Fibroblast of pulmonary artery (primary cell): ENCODE results near the gene MBTPS2.

Source experiments
- DNase-seq: peaks from one replicate; pipeline ENCODE4 v3.0.0-alpha.2; 2010; ENCODE audit warnings: low read depth
- H3K4me3 ChIP-seq: replicated peaks from 2 replicates; pipeline ENCODE4 v1.5.1; 2011; ENCODE audit warnings: low read depth, mild to moderate bottlenecking, control low read depth, low read length, moderate library complexity
- CTCF ChIP-seq: IDR thresholded peaks from 2 replicates; pipeline ENCODE4 v1.5.1; 2011; ENCODE audit warnings: mild to moderate bottlenecking, control low read depth, low read length, inconsistent platforms; ENCODE audit errors: missing control alignments

MBTPS2 gene

DNA sequence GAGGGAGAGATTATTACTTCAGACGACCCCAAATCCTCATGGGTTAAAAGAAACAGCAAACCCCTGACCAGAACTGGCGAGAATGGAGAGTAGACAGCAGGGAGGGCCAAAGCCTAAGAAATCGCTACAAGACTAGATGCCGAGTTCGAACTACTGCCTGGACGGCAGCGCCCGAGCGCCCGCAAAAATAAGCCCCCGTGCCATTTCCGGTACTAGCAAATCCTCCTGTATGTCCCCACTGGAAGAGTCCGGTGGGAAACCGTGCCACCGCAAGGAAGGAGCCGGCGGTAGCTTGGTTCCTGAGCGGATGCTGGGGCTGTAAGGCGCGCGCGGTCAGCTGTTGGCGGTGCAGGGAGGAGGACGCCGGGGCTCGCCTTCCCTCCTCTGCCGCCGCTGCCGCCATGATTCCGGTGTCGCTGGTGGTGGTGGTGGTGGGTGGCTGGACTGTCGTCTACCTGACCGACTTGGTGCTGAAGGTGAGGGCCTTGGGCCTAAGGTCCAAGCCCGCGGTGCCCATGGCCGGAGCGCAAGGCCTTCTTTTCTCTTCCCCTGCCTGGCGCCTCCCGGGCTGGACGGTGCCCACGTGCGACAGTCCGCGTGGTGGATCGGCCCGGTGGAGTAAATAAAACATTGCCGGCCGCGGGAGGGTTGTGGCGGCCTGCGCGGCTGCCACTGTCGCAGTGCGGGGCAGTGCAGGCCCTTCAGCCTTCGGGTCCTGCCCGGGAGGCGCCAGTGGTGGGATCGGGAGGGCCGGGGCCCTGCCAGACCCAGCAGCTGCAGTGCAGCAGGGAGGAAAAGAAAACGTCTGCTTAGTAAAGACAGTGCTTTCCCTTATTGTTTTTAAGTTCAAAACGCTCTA is at the start of gene MBTPS2:
TSS of gene MBTPS2 (plus strand) at position 284 of the 859 bp plus-strand sequence. CDS start at position 402, 118 bp downstream.
- DNase-seq, result peak; percentile 92
- H3K4me3 ChIP-seq, result peak within 1 kb of the TSS; percentile 72
- TF ChIP-seq CTCF, result peak; percentile 7

GRCh38 chrX:21798677-21799219 is 40.7 kb upstream of the MBTPS2 start:
- no peak for TF ChIP-seq CTCF
- DNase-seq, result peak; percentile 40
- H3K4me3 ChIP-seq, result no peak overlapping the region

- DNase-seq, result no peak
- H3K4me3 ChIP-seq, result no peak overlapping the region
- no peak for TF ChIP-seq CTCF
Measured at GRCh38 chrX:21799767-21800166, 39.6 kb upstream of the MBTPS2 start.

DNA sequence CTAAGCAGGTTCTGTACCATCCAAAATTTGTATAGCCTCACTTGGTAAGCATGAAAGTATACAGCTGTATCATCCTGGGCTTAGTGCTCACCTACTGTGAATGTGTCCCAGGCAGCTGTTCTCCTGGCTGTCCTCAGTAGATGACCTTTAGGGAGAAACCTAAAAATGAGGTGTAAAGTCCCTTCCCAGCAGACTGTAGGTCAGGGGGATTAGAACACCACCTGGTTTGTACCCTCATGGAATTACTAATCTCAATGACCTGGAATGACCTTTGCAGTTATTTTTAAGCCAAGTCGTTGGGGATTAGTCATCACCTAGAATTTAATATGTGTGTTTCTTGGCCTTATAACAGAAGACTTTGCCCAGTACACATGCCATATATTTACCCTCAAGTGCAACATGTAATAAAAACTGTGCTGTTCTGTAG is 39.1 kb upstream of the MBTPS2 start:
- DNase-seq, result no peak
- TF ChIP-seq CTCF, result no peak
- no peak overlapping the region for H3K4me3 ChIP-seq

DNA sequence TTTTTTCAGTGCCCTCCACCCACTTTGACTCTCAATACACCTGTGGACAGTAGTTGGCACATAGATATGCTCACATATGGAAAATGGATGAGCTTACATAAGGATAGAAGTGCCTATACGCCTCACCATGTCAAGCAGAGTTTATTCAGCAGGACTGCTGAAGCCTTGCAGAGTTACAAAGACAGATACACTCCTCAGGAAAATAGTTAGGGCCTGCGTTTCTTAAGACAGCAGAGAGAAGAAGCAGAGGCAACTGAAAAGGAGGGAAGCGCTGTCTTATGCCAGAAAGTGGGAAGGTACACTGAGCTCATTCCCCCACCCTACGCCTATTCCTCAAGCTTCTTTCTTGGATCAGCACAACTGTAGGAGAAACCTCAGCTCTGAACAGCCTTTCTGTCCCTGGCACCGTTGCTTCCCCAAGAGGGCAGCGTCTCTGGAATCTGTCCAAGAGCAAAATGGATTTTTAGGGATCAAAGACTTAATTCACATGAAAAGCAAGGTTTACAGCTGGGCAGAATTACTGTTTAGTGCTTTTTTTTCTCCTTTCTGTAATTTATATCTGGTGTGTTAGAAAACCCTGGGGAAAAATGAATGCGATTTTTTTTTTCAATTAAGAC is 37.3 kb upstream of the MBTPS2 start:
- no peak for DNase-seq
- no peak for TF ChIP-seq CTCF
- H3K4me3 ChIP-seq, result no peak overlapping the region

GRCh38 chrX:21802839-21803238 is 36.6 kb upstream of the MBTPS2 start:
- no peak for TF ChIP-seq CTCF
- DNase-seq, result no peak
- H3K4me3 ChIP-seq, result no peak overlapping the region
